ENCODE data around the gene AGPAT1.

AGPAT1 gene

GRCh38 chr6:32127409-32127716, 48.5 kb downstream of the AGPAT1 start:
- peak overlapping the region; percentile 92 for H3K4me3 ChIP-seq (ENCODE audit: low read depth, low read length)

- peak overlapping the region; percentile 92 for H3K4me3 ChIP-seq (ENCODE audit: low read depth, low read length)
Observed at GRCh38 chr6:32126880-32127279, 49.0 kb downstream of the AGPAT1 start.

- no peak overlapping the region for H3K4me3 ChIP-seq (ENCODE audit: low read depth, low read length)
Observed at GRCh38 chr6:32123681-32124080, 52.2 kb downstream of the AGPAT1 start.

- H3K4me3 ChIP-seq (ENCODE audit: low read depth, low read length) = no peak overlapping the region
Observed at GRCh38 chr6:32120573-32121059, 55.3 kb downstream of the AGPAT1 start.

- H3K4me3 ChIP-seq (ENCODE audit: low read depth, low read length) = no peak overlapping the region
Observed at GRCh38 chr6:32118782-32119628, 56.9 kb downstream of the AGPAT1 start.

Data from iPS-11a (cell line).